Endothelial cell (in vitro differentiated cells): Measurements from ENCODE around the gene RETSAT. TPM values are rescaled to one million over a fixed set of nuclear protein-coding genes. Genes with fewer than 3 reads are reported as not detected.

Source experiments
- DNase-seq: peaks from one replicate; pipeline ENCODE4 v3.0.0; 2021; ENCODE audit warnings: low spot score
- H3K27ac Mint-ChIP-seq: one replicate; pipeline ENCODE4 v1.8.0; 2021; ENCODE audit warnings: mixed read lengths, inconsistent platforms; ENCODE audit not compliant: unreplicated experiment
- H3K27me3 Mint-ChIP-seq: one replicate; pipeline ENCODE4 v1.8.0; 2021; ENCODE audit warnings: mild to moderate bottlenecking, moderate library complexity, mixed read lengths, inconsistent platforms; ENCODE audit not compliant: unreplicated experiment
- H3K36me3 Mint-ChIP-seq: one replicate; pipeline ENCODE4 v1.8.0; 2021; ENCODE audit warnings: mild to moderate bottlenecking, low read depth, mixed read lengths, inconsistent platforms; ENCODE audit not compliant: unreplicated experiment
- H3K4me1 Mint-ChIP-seq: one replicate; pipeline ENCODE4 v1.8.0; 2021; ENCODE audit warnings: mild to moderate bottlenecking, mixed read lengths, inconsistent platforms; ENCODE audit not compliant: unreplicated experiment
- H3K4me3 Mint-ChIP-seq: one replicate; pipeline ENCODE4 v1.8.0; 2021; ENCODE audit warnings: mild to moderate bottlenecking, mixed read lengths, inconsistent platforms; ENCODE audit not compliant: unreplicated experiment
- H3K9me3 Mint-ChIP-seq: one replicate; pipeline ENCODE4 v1.8.0; 2021; ENCODE audit warnings: mixed read lengths, inconsistent platforms; ENCODE audit not compliant: unreplicated experiment
- CTCF ChIP-seq: fragments of 200-600 bp; sonication (generic); IDR thresholded peaks from one replicate; pipeline ENCODE4 v1.5.0; 2021; ENCODE audit warnings: antibody characterized with exemption; ENCODE audit not compliant: unreplicated experiment
- total RNA-seq: library from RNA; stranded (reverse); fragmentation: NEBNext Ultra II Directional; extraction: Animal tissue kit (Norgen Biotek cat#: 25700); gene quantifications from one replicate; pipeline ENCODE4 v1.2.1, GENCODE V29; 2021; ENCODE audit not compliant: unreplicated experiment

Gene RETSAT
- total RNA-seq, 1 donor from 2014 or later, result 37.0 TPM

- DNase-seq, result no peak
- Mint-ChIP-seq H3K27ac (no peak overlapping the region), H3K27me3 (peaks cover 30% of the 10 kb centered on the region), H3K4me1 (peaks cover 44% of the 10 kb centered on the region), H3K36me3 (peaks cover 47% of the 10 kb centered on the region), H3K4me3 (peak overlapping the region; percentile 59), H3K9me3 (no peaks in the 10 kb centered on the region)
- no peak for TF ChIP-seq CTCF
Measured at GRCh38 chr2:85308201-85308600, 46.1 kb downstream of the RETSAT start.

- H3K27me3 Mint-ChIP-seq, result peaks cover 30% of the 10 kb centered on the region
- peaks cover 46% of the 10 kb centered on the region for H3K4me1 Mint-ChIP-seq
- no peak for DNase-seq
- TF ChIP-seq CTCF, result no peak
- H3K9me3 Mint-ChIP-seq, result no peaks in the 10 kb centered on the region
- H3K36me3 Mint-ChIP-seq, result peaks cover 49% of the 10 kb centered on the region
- no peak overlapping the region for H3K4me3 Mint-ChIP-seq
- no peak overlapping the region for H3K27ac Mint-ChIP-seq
Measured at GRCh38 chr2:85307527-85307897, 46.8 kb downstream of the RETSAT start.

- Mint-ChIP-seq H3K27ac (peak overlapping the region; percentile 22), H3K36me3 (peaks cover 38% of the 10 kb centered on the region), H3K4me1 (peaks cover 28% of the 10 kb centered on the region), H3K4me3 (peak overlapping the region; percentile 74), H3K9me3 (no peaks in the 10 kb centered on the region), H3K27me3 (peaks cover 22% of the 10 kb centered on the region)
- TF ChIP-seq CTCF, result no peak
- DNase-seq, result no peak
Measured at GRCh38 chr2:85303780-85304531, 50.4 kb downstream of the RETSAT start.

- Mint-ChIP-seq H3K36me3 (peaks cover 29% of the 10 kb centered on the region), H3K27ac (peak overlapping the region; percentile 15), H3K4me1 (peaks cover 28% of the 10 kb centered on the region), H3K4me3 (no peak overlapping the region), H3K27me3 (peaks cover 22% of the 10 kb centered on the region), H3K9me3 (no peaks in the 10 kb centered on the region)
- TF ChIP-seq CTCF, result no peak
- no peak for DNase-seq
Measured at GRCh38 chr2:85302121-85302520, 52.2 kb downstream of the RETSAT start.

Other genes starting within 250 kb of the RETSAT start
- 83.8 TPM for gene TCF7L1, start 221.1 kb downstream of the RETSAT start, total RNA-seq
- 83.1 TPM for gene TGOLN2, start 26.5 kb downstream of the RETSAT start, total RNA-seq
- 15.9 TPM for gene ELMOD3, start 241 bp upstream of the RETSAT start, total RNA-seq
- gene CAPG, start 55.8 kb upstream of the RETSAT start, total RNA-seq, result 76.4 TPM
- gene SH2D6, start 64.2 kb upstream of the RETSAT start, total RNA-seq, result 0.33 TPM
- gene MAT2A, start 184.6 kb upstream of the RETSAT start, total RNA-seq, result 151 TPM
- 145 TPM for gene GGCX, start 207.0 kb upstream of the RETSAT start, total RNA-seq
- 225 TPM for gene VAMP8, start 223.1 kb upstream of the RETSAT start, total RNA-seq
- 296 TPM for gene VAMP5, start 229.9 kb upstream of the RETSAT start, total RNA-seq
- 155 TPM for gene RNF181, start 241.2 kb upstream of the RETSAT start, total RNA-seq
- gene TMEM150A, start 248.2 kb upstream of the RETSAT start, total RNA-seq, result 42.4 TPM